A673 (cell line): ENCODE results near the gene DPM3.

Experiments
- CTCF ChIP-seq: fragments of 300-800, 200-600 bp; sonication (generic); conservative IDR thresholded peaks from 2 replicates; pipeline ENCODE4 v1.5.1; 2017; ENCODE audit warnings: low read depth, mild to moderate bottlenecking, antibody characterized with exemption, low read length, moderate library complexity, mixed read lengths
- EZH2 ChIP-seq: fragments of 200-600 bp; sonication (generic); IDR thresholded peaks from 2 replicates; pipeline ENCODE4 v1.6.1; 2017; ENCODE audit warnings: borderline replicate concordance, low read depth, mild to moderate bottlenecking, mixed read lengths, antibody characterized with exemption, low read length; ENCODE audit not compliant: poor library complexity, severe bottlenecking

- no peak for TF ChIP-seq CTCF
- TF ChIP-seq EZH2: no peak
Measured at GRCh38 chr1:155122308-155122707, 18.0 kb downstream of the DPM3 start.
